C1 segment of cervical spinal cord (tissue), 14 donors: ENCODE results near the gene SLC52A1.

ENCODE experiments used
- DNase-seq, 14 donors: peaks; one replicate each; lab custom pipeline; 2025; lab: John Stamatoyannopoulos, UW

Gene SLC52A1

GRCh38 chr17:4987767-4988567 lies 47.3 kb downstream of the SLC52A1 start:
- peak in 2 of 14 donors; percentile 37 to 51 for DNase-seq

- peak; percentile 27 to 88 (median 76) for DNase-seq
Measured at GRCh38 chr17:4986951-4987766, 48.1 kb downstream of the SLC52A1 start, which contains the start of gene CAMTA2. TSS of gene CAMTA2 (minus strand) at chr17:4987675. CDS start at chr17:4986222, 1,453 bp downstream.

- peak in 1 of 14 donors; percentile 73 for DNase-seq
Measured at GRCh38 chr17:4986403-4986802, 48.8 kb downstream of the SLC52A1 start.
